GM03348 (cell line): ENCODE data around the gene ENG.
A peak's percentile ranks its signal among the peaks of the same experiment; 100 is the strongest.

Experiments
- DNase-seq: peaks from one replicate; pipeline ENCODE4 v3.0.0; 2012; ENCODE audit warnings: low spot score

Gene ENG

DNA sequence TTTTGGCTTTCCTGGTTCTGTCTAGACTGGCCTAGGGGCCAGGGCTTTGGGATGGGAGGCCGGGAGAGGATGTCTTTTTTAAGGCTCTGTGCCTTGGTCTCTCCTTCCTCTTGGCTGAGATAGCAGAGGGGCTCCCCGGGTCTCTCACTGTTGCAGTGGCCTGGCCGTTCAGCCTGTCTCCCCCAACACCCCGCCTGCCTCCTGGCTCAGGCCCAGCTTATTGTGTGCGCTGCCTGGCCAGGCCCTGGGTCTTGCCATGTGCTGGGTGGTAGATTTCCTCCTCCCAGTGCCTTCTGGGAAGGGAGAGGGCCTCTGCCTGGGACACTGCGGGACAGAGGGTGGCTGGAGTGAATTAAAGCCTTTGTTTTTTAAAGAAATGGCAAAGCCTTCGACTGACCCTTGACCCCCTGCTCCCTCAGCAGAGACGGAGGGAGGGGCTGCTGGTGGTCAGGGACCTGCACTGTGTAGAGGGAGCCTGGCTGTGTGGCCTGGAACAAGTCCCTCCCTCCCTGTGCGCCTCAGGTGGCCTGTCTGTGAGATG, 40.7 kb downstream of the ENG start:
- no peak for DNase-seq

DNA sequence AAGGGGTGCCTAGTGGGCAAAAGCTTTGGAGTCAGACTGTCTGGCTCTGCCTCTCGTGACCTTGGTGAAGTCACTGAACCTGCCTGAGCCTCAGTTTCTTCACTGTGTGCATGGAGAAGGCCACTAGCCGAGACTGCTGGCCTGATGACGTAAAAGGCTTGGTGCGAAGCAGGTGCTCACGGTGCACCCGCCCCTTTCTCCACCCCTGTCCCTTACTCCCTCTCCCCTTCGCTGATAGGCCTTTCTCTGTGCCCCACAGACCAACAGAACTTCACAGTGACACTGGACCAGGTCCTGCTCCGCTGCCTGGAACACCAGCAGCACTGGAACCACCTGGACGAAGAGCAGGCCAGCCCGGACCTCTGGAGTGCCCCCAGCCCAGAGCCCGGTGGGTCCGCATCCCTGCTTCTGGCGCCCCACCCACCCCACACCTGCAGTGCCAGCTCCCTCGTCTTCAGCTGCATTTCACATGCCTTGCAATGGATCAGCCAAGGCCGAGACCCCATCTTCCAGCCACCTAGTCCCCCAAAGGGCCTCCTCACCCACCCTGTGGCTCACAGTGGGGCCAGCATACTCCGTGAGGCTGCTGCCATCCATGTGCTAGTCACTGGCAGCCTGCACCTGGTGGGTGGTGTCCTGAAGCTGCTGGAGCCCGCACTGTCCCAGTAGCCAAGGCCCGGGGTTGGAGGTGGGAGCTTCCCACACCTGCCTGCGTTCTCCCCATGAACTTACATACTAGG, 41.4 kb downstream of the ENG start:
- no peak for DNase-seq

DNA sequence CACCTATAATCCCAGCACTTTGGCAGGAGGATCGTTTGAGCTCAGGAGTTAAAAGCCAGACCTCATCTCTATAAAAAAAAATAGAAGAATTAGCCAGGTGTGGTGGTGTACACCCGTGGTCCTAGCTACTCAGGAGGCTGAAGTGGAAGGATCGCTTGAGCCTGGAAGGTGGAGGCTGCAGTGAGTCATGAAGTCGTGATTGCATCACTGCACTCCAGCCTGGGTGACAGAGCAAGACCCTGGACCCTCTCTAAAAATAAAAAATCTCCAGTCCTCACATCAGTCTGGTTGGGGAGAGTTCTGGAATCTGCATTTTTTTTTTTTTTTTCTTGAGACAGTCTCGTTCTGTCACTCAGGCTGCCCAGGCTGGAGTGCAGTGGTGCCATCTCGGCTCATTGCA, 42.4 kb downstream of the ENG start:
- DNase-seq: no peak

DNA sequence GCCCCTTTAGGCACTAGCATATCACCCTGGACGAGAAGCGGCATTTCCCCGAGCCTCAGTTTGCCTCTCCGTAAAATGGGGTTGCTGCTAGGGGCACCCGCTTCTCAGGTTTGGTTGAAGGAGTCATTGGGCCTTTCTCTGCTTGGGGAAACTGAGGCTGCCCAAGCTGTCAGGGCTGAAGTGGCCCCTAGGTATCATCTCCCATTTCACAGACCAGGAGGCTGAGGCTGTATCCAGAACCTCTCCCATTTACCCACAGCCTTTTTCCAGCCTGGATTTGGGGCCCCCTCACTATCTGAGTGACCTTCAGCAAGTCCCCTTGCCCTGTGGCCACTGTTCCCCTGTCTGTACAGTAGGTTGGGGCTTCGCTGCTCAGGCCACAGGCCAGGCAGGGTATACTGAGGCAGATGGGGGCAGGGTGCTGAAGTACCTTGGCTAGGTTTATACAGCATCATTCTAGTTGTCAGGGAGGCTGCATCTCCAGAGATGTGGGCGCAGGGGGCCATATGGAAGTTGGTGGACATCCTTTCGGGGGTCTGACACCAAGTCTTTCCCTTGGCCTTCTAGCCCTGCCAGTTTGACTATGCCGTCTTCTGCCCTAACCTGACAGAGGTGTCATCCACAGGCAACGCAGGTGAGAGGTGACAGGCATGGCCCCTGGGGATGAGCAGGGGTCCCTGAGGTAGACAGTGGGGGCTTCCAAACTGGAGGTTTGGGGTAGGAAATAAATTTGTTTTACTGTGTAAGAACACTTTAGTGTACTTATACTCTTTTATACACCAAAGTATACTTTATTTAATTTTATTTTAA, 43.9 kb downstream of the ENG start:
- no peak for DNase-seq

DNA sequence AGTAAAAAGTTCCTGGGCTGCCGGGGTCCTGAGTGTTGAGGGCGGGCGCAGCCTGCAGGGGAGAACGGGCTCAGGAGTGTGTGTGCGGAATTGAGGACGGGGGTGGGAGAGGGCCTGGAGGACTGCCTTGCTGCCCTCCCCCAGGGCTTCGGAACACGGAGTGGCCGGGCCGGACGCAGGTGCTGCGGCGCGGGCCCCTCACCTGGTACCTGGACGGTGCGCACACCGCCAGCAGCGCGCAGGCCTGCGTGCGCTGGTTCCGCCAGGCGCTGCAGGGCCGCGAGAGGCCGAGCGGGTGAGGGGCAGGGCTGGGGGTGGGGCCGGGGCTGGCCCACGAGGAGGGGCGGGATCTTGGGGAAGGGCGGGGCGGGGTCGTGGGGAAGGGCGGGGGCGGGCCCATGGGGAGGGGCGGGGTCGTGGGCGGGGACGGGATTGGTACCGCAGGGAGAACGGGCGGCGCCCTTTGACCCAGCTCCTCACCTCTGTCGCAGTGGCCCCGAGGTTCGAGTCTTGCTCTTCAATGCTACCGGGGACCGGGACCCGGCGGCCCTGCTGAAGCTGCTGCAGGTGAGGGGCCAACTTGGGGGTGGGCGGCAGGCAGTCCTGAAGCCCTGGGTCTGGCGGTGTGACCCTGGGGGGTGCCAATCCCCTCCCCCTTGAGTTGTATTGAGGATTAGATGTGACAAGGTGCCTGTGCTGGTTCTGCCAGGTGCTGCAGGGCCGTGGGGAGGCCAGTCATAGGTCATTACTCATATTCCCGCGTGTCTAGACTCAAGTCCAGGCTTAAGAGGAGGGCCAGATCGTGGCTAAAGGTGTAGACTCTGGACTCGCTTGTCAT, 44.7 kb downstream of the ENG start:
- peak; percentile 39 for DNase-seq

DNA sequence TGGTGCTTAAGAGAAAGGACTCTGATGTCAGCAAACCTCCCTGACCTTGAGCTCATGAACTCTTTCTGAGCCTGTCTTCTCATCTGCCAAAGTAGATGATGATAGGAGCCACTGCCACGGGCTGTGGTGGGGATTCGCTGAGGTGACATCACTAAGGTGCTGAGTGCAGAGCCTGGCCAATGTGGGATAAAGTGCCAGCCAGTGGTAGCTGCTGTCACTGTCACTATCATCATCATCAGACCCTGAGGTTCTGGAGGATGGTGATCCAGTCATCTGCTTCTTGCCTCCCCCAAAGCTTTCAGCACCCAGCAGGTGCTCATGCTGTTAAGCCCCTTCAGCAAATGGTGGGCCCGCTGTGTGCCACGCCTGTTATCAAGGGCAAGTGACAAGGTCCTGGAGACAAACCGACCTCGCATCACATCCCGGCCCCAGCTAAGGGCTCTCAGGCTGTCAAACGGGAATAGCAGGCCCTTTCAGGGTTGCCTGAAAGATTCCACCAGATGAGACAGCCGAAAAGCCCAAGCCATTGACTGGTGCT, 45.4 kb downstream of the ENG start:
- DNase-seq: no peak

DNA sequence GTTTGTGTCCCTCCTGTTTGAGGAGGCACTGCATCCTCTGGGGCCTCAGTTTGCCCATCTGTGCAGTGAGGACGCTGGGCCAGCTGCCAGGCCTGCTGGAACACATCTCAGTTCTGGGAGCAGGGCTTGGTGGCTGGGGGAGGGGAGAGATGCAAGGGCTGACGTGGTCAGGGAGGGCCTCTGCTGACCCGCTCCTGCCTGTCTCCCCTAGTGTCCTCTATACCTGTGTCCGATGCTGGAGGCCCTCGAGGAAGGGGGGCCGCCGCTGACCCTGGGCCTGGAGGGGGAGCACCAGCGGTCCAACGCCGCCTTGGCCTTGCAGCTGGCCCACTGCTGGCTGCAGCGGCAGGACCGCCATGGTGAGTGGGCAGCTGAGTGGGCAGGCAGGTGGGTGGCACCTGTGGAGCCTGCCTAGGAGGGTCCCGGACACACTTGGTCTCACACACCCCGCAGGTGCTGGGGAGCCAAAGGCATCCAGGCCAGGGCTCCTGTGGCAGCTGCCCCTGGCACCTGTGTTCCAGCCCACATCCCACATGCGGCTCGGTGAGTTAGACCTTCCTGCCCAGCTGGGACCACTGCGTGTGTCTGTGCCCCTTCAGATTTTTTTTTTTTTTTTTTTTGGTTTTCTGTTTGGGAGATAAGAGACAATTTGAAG, 46.0 kb downstream of the ENG start:
- DNase-seq: no peak

DNA sequence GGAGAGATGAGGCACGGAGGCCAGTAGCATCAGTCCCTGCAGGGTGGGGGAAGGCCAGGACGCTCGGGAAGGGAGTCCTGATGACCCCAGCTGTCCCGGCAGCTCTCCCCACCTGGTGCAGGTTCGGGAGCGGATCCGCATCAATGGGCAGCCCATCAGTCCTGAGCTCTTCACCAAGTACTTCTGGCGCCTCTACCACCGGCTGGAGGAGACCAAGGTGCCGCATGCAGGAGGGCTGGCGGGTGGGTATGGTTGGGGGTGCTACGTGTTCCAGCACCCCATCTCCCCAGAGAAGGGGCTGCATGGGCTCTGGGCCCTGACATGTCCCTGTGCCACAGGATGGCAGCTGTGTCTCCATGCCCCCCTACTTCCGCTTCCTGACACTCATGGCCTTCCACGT, 47.6 kb downstream of the ENG start:
- no peak for DNase-seq

DNA sequence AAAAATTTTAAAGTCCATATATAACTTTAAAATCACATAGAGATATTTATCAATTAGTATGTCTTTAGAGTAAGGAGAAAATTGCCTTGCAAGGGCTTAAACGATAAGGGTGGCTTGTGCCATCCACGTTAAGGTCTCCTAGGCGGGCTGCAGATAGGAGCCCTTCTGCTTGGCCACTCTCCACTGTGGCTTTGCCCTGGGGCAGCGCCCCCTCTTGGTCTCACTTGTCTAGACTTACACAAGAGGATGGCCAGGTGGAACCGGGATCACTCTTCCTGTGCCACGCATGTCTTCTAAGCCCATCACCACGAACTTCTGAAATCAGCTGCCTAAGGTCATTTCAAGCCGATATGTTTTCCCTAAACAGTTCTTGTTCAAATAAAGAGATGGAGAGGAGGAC, 48.8 kb downstream of the ENG start:
- no peak for DNase-seq

DNA sequence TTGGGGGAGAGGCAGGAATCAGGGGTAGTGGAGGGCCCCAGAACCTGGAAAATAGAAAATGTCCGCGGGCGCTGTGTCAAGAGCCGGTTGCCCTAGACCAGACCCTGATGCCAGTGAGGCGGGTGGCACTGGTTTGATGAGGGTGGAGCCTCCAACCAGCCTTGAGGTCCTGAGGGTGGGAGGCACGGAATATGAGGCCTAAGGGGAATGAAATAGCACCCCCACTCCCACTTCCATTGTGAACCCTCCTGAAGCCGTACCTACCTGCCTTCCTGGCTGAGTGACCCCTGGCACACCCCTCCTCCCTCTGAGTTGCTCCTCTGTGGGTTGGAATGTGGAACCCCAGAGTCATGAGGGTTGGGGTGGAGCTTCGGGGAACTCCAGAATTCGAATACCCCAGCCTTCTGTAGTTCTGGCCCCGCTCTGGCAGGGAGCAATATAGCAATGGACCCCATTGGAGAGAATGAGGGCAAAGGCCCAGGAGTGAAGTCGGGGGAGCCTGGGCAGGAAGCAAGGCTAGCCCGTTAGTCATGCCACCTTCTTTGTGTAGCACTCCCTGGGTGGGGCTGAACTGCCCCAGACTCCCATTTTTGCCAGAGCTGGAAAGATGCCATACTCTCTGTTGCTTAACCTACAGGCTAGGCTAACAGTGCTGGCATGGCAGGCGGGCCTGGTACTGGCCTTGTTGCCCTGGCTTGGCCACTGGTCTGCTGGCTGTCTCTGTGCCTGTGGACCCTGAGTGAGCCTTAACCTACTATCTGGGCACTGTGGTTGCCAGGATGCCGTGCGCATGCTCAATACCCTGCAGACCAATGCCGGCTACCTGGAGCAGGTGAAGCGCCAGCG, 50.7 kb downstream of the ENG start:
- peak; percentile 67 for DNase-seq

DNA sequence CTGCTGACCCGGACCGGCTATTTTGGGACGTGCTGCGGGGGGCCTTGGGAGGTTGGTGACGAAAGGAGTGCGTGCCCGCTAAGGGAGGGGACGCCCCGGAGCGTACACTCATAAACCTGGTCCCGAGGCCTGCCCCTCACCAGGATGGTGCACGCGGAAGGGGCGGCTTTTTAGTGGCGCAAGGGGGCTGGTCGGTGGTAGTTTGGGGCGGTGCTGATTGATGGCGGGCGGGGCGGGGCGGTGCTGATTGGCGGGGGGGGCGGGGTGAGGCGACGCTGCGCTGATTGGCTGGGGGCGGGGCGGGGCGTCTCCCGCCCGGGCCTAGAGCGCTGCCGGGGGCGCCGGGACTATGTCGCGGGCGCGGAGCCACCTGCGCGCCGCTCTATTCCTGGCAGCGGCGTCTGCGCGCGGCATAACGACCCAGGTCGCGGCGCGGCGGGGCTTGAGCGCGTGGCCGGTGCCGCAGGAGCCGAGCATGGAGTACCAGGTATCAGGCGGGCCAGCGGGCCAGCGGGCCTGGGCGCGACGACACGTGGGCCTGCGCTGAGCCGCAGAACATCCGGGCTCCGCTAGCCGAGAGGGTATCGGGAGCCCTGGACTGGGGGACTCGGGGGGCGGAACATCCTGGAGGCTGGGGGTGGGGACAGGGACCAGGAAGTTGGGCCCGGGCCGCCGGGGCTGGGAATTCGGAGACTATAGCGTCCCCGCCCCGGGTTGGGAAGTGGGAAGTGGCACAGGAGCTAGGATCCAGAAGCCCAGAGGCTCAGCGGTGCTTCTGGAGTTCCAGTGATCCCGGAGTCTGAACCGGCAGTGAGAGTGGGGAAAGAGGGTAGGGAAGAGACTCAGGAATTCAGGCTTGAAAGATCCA, 51.6 kb downstream of the ENG start, which contains the start of gene FPGS:
Gene FPGS, plus strand, starts transcription at position 307 of the 868 bp plus-strand sequence. Its CDS starts 43 bp downstream, at position 350.
- peak; percentile 97 for DNase-seq

DNA sequence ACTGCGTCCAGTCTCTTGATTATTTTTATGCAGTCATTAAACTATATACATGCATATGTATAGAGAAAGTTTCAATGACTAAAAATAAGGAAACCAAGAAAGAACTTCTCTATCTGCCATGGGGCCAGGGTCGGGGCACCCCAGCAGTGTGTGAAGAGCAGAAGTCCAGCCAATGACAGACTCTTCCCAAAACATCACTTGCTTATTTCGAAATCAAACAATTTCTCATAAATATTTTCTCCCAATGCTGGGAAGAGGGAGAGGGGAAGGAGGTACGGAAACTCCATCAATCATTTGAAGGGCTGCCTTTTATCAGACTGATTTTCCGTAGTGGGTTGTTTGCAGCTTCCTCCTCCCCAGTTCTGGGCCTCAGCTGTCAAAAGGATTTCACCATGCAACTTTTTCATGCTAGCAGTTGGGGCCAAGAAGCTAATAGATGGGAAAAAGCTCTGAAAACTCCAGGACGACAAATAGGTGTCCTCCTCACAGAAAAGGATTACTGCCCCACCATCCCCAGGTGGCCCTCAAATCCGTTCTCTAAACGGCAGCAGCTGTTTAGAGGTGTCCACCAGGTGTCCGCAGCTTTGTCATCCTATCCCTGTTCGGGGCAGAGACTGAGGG, 52.4 kb downstream of the ENG start:
- peak; percentile 13 for DNase-seq

DNA sequence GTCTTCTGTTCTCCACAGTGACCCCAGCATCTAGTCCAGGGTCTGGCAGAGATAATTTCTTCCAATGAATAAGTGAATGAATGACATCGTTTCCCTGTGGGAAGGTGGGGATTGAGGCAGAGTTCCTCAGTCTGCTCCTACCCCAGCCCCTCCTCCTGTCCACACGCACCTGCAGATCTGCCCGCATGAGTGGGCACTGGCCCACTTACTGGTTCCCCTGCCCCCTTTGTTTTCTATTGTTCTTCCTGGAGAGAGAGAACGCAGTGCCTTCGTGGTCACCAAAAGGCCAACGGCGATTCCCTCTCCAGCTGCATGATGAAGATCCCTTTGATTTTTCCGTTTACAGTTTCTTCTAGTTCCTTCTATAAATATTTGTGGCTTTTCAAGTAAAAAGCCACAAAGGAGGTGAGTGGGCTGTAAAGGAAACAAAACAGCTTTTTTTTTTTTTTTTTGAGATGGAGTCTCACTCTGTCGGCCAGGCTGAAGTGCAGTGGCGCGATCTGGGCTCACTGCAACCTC, 57.5 kb downstream of the ENG start:
- DNase-seq: no peak

DNA sequence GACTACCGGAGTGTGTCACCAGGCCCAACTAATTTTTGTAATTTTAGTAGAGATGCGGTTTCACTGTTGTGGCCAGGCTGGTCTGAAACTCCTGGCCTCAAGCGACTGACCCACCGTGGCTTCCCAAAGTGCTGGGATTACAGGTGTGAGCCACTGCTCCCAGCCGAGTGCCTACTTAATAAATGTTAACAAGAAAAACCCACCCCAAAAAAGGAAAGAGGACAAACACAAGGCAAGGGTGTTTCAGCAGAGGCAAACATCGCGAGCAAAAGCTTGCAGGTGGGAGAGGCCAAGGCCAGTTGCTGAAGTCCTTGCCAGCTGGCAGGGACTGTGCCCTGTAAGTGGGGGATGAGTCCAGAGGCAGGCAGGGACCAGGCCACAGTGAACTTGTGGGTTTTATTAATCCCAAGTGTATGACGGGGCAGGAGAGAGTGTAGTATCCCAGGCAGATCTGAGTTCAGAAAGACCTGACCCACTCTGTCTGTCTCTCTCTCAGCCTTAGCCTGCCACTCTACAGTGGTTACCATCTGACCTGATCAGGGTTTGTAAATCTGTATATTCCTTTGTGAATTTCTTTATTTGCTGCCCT, 58.1 kb downstream of the ENG start:
- peak; percentile 35 for DNase-seq

DNA sequence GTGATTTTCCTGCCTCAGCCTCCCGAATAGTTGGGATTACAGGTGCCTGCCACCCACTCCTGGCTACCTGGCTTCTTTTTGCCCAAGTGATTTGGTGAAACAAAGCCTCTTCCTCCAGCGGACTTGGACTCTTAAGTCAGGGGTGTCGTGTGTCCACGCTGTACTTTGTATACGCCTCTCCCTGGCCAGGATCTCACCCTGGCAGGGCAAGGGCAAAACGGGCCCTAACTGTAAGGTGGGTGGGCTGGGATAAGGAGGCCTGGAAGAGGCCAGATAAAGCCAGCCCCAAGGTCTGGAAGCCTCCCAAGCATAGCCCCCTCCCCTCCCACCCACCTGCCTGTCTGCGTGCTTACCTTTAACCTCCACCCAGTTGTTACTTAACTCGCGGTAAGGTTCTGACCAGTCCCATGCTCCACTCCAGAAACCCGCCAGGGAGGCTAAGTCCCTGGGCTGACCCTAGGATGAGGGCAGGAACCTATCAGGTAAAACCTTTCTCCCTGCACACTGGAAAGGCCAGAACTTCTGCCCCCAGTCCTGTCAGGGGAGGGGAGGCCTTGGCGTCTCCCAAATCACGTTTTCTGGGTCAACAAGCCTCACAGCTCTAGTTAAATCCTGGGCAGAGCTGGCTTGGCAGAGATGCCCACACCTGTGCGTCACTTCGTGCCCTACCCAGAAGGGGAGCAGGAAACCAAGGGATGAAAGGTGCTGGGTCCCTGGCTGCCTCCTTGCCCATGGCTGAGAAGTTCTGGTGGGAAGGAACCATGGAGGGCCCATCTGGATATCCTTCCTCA, 60.3 kb downstream of the ENG start:
- DNase-seq: no peak

DNA sequence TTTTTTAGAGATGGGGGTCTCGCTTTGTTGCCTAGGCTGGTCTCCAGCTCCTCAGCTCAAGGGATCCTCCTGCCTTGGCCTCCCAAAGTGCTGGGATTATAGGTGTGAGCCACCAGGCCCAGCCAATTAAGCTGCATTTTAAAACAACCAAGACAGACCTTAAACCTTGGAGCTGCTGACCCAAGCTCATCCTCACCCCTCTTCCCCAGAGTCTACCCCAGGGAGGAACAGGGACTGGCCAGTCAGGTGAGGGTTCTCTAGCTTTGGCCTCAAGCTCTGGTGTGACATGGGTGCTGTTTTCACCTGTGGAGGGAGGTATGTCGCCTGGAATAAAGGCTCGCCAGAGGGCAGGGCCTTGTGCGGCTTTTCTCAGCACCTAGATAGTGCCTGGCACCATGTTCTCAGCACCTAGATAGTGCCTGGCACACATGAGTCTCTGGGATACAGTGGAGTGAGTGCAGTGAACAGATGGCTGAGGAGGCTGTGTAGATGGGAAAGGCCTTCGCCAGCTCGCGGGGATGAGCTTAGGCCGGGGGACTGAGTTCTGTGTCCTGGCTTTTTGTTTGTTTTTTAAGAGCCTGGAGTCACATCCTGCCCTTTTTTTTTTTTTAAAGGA, 61.3 kb downstream of the ENG start:
- DNase-seq: no peak

DNA sequence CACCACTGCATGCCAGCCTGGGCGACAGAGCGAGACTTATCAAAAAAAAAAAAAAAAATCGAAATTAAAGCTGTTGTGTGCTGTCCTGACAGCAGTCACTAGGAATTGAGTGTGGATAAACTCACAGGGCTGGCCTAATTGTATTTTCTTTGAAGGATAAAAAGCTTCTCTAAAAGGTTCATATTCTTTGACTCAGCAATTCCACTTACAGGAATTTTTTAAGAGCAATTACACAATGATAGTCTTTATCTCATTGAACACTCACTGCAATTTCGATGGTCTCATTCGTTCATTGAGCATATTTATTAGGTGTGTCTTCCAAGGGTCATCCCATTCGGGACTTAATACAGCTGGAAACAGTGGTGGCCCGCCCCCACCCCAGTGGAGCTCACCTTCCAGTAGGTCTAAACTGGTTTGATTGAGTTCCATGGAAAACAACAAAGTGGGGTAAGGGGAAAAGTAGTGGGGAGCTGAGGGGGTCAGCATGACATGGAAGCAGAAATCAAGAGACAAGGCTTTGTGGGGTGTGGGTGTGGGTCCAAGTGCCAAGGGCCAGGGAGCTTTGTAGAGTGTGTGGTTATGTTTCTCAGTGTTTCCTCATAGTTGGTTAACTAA, 61.9 kb downstream of the ENG start:
- no peak for DNase-seq
